Measurements from ENCODE around the gene MTMR6. TPM values are rescaled to one million over a fixed set of nuclear protein-coding genes. Genes with fewer than 3 reads are reported as not detected.

MTMR6 gene
- total RNA-seq = 25.4 and 31.4 TPM in 2 replicates

DNA sequence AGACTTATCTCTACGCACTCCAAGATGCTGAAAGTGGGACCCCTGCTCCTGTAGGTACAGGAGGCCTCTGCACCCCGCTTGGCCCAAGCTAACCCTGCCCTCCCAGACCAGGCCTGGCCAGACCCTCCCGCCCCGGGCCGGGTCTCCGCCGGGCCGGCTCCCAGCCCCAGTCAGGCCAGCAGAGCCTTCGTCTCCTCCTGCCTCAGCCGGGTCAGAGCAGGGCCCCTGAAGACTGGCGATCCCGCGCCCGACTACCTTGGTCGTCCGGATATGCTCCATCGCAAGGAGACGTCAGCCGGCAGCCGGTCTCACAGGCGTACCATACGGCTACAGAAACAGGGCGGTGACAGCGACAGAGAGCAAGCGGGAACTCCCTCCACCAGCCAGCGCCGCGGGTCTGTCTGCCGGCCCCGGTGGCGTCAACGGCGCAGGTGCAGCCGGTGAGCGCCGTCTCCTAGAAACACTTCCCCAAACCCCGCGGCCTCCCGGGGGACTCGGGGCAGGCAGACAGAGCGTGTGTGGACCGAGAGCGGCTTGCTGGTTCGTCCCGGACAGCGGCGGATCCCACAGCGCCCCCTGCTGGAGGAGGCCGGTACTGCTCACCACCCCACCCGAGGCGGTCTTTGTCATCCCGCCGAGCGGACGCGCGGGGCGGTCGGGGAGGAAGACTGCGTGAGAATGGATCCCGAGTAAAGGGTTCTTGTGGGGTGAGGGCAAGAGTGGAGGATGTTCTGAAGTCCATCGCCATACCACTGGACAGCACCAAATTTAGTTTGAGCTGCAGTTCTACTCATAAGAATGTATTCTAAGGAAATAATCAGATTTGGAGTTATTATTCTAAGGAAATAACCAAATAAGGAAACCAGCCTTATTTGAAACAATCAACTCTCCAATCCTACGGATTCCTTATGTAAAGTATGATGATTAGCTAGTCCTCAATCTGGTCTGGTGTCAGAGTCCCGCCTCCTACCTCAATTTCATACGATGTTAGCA lies at the start of gene MTMR6:
Gene MTMR6 (minus strand): TSS at position 520 of the 993 bp plus-strand sequence. CDS start 241 bp downstream, at position 279.

DNA sequence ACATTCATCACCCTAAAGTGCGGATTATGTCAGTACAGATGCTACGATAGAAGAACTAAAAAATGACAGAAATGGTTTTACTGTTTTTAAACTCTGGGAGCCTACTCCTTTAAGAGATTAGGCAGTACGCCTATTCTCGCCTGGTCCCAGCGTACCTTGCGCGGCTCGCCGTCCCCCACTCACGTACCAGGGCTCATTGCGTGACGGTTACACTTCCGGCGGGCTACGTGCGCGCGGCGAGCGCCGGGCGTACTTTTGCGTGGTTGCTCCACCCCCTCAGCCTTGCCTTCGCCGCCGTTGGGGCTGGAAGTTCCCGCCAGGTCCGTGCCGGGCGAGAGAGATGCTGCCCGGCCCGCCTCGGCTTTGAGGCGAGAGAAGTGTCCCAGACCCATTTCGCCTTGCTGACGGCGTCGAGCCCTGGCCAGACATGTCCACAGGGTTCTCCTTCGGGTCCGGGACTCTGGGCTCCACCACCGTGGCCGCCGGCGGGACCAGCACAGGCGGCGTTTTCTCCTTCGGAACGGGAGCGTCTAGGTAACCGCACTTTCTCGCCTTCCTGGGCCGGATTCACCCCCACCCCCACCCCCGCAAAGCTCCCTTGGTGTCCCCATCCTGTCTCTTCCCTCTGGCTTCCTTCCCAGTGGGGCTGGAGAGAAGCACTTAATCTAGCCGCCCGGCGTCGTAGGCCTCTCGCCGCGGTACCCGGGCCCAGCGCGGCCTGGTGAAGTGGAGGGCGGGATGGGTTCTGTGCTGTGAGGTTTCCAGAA lies 14.2 kb upstream of the MTMR6 start, which contains the start of gene NUP58:
Gene NUP58 (plus strand): TSS at position 279 of the 767 bp plus-strand sequence. CDS start 149 bp downstream, at position 428.

Other genes starting within 250 kb of the MTMR6 start
- gene PABPC3, start 191.4 kb downstream of the MTMR6 start, total RNA-seq = under 0.01 and 0.21 TPM in 2 replicates
- gene AMER2, start 115.2 kb downstream of the MTMR6 start, total RNA-seq = not detected in 2 replicates
- gene NUP58, start 14.1 kb upstream of the MTMR6 start, total RNA-seq = 109 and 191 TPM in 2 replicates
- under 0.01 and 0.07 TPM in 2 replicates for gene ATP8A2, start 84.5 kb upstream of the MTMR6 start, total RNA-seq

All from nasal cavity respiratory epithelium epithelial cell of viscerocranial mucosa (primary cell).